ENCODE measurements around the gene DUSP9. TPM values are rescaled to one million over a fixed set of nuclear protein-coding genes. Genes with fewer than 3 reads are reported as not detected.
"Not testable (repeated sequence)": the region's sequence is repeated elsewhere in the genome, so short reads cannot be mapped to it uniquely, and the experiment has no call there.

DUSP9 gene
- total RNA-seq, 1 donor from 2014 or later, result not detected

GRCh38 chrX:153601511-153602110, 45.4 kb upstream of the DUSP9 start:
- no peak for TF ChIP-seq CTCF (IDR thresholded peaks at IDR 0.05; ENCODE audit: borderline replicate concordance)
- Histone ChIP-seq H3K9me3 (replicated peaks) (no peaks in the 10 kb centered on the region), H3K36me3 (no peaks in the 10 kb centered on the region), H3K4me3 (no peak overlapping the region), H3K27me3 (ENCODE audit: low read depth) (no peaks in the 10 kb centered on the region), H3K4me1 (peaks cover 29% of the 10 kb centered on the region), H3K27ac (replicated peaks) (no peak overlapping the region)
- DNase-seq, result no peak
- intact Hi-C loops (cut with micrococcal nuclease), result no loop called here

- Histone ChIP-seq H3K27me3 (ENCODE audit: low read depth) (no peaks in the 10 kb centered on the region), H3K9me3 (replicated peaks) (no peaks in the 10 kb centered on the region), H3K36me3 (no peaks in the 10 kb centered on the region), H3K4me3 (no peak overlapping the region), H3K4me1 (peaks cover 20% of the 10 kb centered on the region), H3K27ac (replicated peaks) (no peak overlapping the region)
- intact Hi-C loops (cut with micrococcal nuclease), result no loop called here
- no peak for DNase-seq
- no peak for TF ChIP-seq CTCF (IDR thresholded peaks at IDR 0.05; ENCODE audit: borderline replicate concordance)
Measured at GRCh38 chrX:153602601-153603000, 44.4 kb upstream of the DUSP9 start.

- Histone ChIP-seq H3K27ac (replicated peaks) (no peak overlapping the region), H3K27me3 (ENCODE audit: low read depth) (no peaks in the 10 kb centered on the region), H3K36me3 (no peaks in the 10 kb centered on the region), H3K4me3 (no peak overlapping the region), H3K9me3 (replicated peaks) (no peaks in the 10 kb centered on the region), H3K4me1 (peaks cover 15% of the 10 kb centered on the region)
- intact Hi-C loops (cut with micrococcal nuclease), result no loop called here
- DNase-seq, result no peak
- no peak for TF ChIP-seq CTCF (IDR thresholded peaks at IDR 0.05; ENCODE audit: borderline replicate concordance)
Measured at GRCh38 chrX:153603131-153603656, 43.8 kb upstream of the DUSP9 start.

GRCh38 chrX:153604666-153605380, 42.2 kb upstream of the DUSP9 start:
- H3K9me3 ChIP-seq (replicated peaks); H3K4me3 ChIP-seq; H3K27me3 ChIP-seq (ENCODE audit: low read depth); H3K36me3 ChIP-seq; intact Hi-C loops (cut with micrococcal nuclease); H3K27ac ChIP-seq (replicated peaks); DNase-seq: not testable (repeated sequence)
- H3K4me1 ChIP-seq, result peaks cover 14% of the 10 kb centered on the region

- Histone ChIP-seq H3K27me3 (ENCODE audit: low read depth) (peaks cover 5% of the 10 kb centered on the region), H3K4me1 (peaks cover 14% of the 10 kb centered on the region)
Measured at GRCh38 chrX:153606503-153606902, 40.5 kb upstream of the DUSP9 start.

More at GRCh38 chrX:153606503-153606902, 40.5 kb upstream of the DUSP9 start:
- TF ChIP-seq CTCF (IDR thresholded peaks at IDR 0.05; ENCODE audit: borderline replicate concordance), result no peak
- H3K9me3 ChIP-seq (replicated peaks), result no peaks in the 10 kb centered on the region
- intact Hi-C loops (cut with micrococcal nuclease), result no loop called here
- H3K27ac ChIP-seq (replicated peaks), result no peak overlapping the region
- no peaks in the 10 kb centered on the region for H3K36me3 ChIP-seq
- no peak for DNase-seq
- H3K4me3 ChIP-seq, result no peak overlapping the region
